Skin of body (tissue), 2 donors: ENCODE results near the gene EML6. TPM values are rescaled to one million over a fixed set of nuclear protein-coding genes. Genes with fewer than 3 reads are reported as not detected.

Experiments
- DNase-seq: peaks from one replicate; lab custom pipeline; 2025; lab: John Stamatoyannopoulos, UW
- total RNA-seq: library from RNA; depleted of rRNA; stranded (reverse); fragments of >200 nt; gene quantifications from one replicate; pipeline ENCODE4 v1.2.3, GENCODE V29; 2014

Gene EML6
- total RNA-seq, 1 donor from 2014 or later = 2.6 TPM

DNA sequence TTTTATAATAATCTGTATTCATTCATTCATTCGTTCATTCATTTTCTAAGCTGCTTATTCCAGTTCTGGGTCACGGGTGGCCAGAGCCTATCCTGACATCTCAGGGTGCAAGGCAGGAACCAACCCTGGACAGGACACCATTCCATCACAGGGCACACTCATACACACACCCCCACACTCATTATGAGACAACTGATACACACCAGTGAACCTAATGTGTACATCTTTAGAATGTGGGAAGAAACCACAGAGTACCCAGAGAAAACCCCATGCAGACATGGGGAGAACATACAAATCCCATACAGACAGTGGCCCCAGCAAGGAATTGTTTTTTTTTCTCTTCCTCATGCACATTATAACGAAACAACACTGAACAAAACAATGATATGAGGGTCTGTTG lies 272.1 kb downstream of the EML6 start:
- no peak for DNase-seq

DNA sequence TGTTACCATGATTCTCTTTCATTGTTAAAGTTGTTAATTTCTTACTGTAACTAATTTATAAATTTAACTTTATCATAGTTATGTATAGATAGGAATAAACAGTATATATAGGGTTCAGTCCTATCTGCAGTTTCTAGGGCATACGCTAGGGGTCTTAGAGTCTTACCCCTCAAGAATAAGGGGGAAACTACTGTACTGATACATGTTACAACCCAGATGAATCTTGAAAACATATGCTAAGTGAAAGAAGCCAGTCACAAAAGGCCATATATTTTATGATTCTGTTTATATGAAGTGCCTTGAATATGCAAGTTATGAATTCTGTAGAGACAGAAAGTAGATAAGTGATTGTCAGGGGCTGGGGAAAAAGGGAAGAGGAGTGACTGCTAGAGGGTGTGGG lies 274.4 kb downstream of the EML6 start:
- DNase-seq = no peak

GRCh38 chr2:54999182-54999581 lies 275.7 kb downstream of the EML6 start:
- DNase-seq = peak; percentile 76

- DNase-seq = no peak
Observed at GRCh38 chr2:55000341-55000740, 276.9 kb downstream of the EML6 start.

- no peak for DNase-seq
Observed at GRCh38 chr2:55001716-55002115, 278.3 kb downstream of the EML6 start.

- DNase-seq = no peak
Observed at GRCh38 chr2:55003706-55004639, 280.5 kb downstream of the EML6 start.

DNA sequence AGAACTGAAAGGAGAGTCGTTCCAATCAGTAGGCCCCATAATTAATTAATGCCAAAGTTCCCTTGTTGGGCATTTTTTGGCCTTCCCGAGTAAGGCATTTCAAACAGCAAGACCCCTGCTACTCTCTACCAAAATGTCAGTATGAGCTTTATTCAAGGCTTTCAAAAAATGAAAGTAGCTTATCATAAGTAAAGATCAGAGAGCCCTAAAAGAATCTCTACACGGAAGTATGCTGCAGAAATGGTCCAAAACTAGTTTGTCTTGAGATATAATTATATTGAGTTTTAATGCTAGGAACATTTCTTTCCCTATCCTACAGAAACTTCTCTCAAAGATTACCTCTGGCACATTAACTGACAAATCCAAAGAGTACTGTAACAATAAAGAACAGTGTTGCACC lies 282.8 kb downstream of the EML6 start:
- DNase-seq = no peak

- DNase-seq = no peak
Observed at GRCh38 chr2:55009277-55010060, 286.0 kb downstream of the EML6 start.

DNA sequence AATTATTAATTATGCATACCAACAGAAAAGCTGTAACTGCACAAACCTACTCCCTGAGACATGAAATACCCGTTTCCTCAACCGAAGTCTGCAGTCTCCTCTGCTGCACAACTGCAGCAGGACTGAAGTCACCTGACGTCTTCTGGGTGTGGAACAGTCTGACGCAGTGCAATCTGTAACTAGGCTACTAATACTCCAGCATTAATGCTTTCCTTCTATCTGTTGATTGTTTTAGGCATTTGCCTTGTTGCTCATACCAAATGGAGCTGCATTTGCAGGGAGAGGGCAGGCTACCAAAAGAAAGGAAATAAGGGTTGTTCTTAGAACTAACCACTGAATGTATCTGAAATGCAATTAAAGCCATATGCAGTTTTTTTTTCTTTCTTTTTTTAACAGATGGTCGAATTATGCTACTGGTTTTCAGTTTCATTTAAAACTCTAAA lies 286.7 kb downstream of the EML6 start:
- peak; percentile 70 for DNase-seq

- DNase-seq = no peak
Observed at GRCh38 chr2:55010915-55011314, 287.5 kb downstream of the EML6 start.

DNA sequence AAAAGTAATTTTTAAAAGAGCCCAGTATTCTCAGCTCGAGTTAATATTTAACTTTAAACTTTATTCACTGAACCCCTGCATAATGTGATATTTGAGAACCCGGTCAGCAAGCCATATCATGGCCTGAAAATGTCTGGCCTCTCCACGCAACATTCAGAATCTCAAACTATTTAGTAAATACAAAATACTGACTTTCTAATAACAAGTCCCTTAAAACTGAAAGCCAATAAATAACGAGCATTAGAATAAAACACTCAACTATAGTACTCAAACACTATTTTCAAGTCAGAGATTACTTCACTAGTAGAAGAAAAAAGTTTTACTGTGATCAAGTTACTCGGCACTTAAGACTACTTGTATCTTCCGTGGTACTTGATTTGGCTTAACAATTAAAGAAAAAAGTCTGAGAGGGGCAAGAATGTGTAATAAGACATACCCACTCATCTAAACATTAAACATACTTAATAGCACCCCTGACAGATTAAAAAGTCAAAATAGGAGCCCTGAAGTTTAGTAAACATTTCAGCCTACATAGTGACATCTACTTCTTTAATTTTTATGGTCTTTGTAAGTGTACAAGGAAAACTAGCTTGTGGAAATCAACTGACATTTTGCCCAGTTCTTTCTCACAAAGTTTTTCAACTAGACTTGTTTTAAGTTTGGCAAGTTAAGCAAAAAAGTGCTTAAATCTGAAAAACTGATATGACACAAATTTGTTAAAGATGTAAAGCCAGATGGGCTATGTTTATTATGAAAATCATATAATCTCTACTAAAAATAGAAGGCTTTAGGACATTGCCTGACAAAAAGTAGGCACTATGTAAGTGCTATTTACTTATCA lies 288.6 kb downstream of the EML6 start:
- DNase-seq = peak; percentile 26

GRCh38 chr2:55012672-55013484 lies 289.4 kb downstream of the EML6 start:
- no peak for DNase-seq

- DNase-seq = no peak
Observed at GRCh38 chr2:55013936-55014335, 290.5 kb downstream of the EML6 start.

- DNase-seq = peak; percentile 28
Observed at GRCh38 chr2:55014962-55015939, 291.8 kb downstream of the EML6 start.

DNA sequence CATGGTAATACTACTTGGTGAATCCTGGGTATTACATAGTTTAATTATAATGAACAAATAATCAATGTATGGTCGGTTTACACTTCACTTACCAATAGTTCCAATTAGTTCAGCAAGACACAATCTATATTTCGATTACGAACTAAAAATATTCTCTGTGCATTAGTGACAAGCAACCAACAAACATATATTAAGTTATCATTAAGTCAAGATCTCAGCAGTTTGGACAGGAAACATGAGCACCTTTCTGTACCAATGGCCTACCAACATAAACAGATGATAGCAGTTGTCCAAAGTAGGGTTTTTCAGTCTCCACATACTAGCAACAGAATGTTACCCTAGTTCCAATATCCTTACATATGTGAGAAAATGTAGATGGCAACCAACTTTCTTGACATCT lies 294.0 kb downstream of the EML6 start:
- no peak for DNase-seq

DNA sequence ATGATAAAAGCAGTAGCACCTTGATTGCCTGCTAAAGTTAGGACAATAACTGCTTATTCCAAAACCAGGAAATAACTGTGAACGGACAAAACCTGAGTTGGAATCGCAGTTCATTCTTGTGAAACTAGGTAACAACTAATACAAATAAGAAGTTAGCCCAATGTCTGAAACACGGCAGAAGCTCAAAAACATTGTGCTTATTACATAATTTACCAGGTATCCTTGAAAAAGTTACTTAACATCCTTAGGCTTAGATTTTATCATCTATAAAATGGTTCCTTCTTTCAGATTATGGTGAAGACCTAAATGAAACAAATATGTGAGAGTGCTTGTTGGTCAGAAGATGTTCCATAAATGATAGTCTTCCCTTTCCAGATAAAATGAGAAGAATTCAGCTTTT lies 294.4 kb downstream of the EML6 start:
- DNase-seq = no peak

- DNase-seq = no peak
Observed at GRCh38 chr2:55018619-55019018, 295.2 kb downstream of the EML6 start.

GRCh38 chr2:55019526-55020258 lies 296.2 kb downstream of the EML6 start:
- no peak for DNase-seq
